ENCODE measurements around the gene SPEN. TPM values are rescaled to one million over a fixed set of nuclear protein-coding genes. Genes with fewer than 3 reads are reported as not detected.
"Not testable (repeated sequence)": the region's sequence is repeated elsewhere in the genome, so short reads cannot be mapped to it uniquely, and the experiment has no call there.

Gene SPEN
- total RNA-seq, 1 experiment from 2014 or later: 26.8 TPM

DNA sequence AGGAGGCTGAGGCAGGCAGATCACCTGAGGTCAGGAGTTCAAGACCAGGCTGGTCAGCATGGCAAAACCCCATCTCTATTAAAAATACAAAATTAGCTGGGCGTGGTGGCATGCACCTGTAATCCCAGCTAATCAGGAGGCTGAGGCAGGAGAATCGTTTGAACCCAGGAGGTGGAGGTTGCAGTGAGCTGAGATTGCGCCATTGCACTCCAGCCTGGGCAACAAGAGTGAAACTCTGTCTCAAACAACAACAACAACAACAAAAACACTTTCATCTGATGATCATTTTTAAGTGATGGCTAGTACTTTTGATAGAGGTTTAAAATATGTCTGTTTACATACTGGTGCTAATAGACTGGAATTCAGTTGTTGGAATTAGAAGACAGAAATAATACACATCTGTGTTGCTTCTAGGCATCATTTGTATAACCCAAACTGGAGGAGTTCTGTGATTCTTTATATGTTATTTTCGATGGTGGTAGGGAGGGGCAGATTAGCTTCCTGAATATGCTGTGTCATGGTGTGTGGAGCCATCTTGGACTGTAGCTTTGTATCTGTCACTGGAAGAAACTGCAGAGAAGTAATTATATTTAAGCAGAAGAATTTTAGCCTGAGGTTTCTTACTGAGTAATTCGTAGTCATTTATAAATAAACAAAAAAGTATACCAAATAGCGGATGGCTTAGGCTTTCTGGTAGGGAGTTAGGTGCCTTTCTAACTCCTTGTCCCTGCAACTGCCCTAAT is 45.5 kb downstream of the SPEN start:
- H3K79me2 ChIP-seq (ENCODE audit: low read length): peaks cover 95% of the 10 kb centered on the region
- not testable (repeated sequence) for H3K9me3 ChIP-seq (ENCODE audit: low read length); H3K4me2 ChIP-seq (ENCODE audit: low read depth, low read length, poor library complexity, severe bottlenecking); H2AFZ ChIP-seq (ENCODE audit: low read length); H3K36me3 ChIP-seq (ENCODE audit: insufficient read depth, low read length); H4K20me1 ChIP-seq (ENCODE audit: insufficient read depth, low read depth, low read length); H3K9ac ChIP-seq (ENCODE audit: low read length); H3K27me3 ChIP-seq (ENCODE audit: low read length); DNase-seq; H3K4me3 ChIP-seq (ENCODE audit: low read length); H3K9me2 ChIP-seq (replicated peaks; ENCODE audit: insufficient read depth, low read length)
- H3K27ac ChIP-seq (ENCODE audit: low read length): peak overlapping the region; percentile 46
- peaks cover 13% of the 10 kb centered on the region for H3K4me1 ChIP-seq (ENCODE audit: low read length)

DNA sequence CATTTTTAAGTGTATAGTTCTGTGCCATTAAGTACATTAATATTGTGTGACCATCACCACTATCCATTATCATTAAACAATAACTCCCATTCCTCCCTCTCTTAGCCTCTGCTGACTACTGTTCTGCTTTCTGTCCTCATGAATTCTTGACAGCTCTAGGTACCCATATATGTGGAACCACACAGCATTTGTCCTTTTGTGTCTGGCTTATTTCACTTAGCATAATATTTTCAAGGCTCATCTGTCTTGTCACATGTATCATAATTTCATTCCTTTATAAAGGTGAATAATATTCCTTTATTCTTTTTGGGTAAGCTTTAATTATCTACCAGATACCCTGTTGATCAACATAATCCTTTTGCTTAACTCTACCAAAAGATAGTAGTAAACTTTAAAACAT is 47.7 kb downstream of the SPEN start:
- DNase-seq: no peak
- Histone ChIP-seq H3K9ac (ENCODE audit: low read length) (no peak overlapping the region), H3K36me3 (ENCODE audit: insufficient read depth, low read length) (no peaks in the 10 kb centered on the region), H3K27me3 (ENCODE audit: low read length) (no peaks in the 10 kb centered on the region), H3K9me2 (replicated peaks; ENCODE audit: insufficient read depth, low read length) (no peaks in the 10 kb centered on the region), H3K4me1 (ENCODE audit: low read length) (peaks cover 13% of the 10 kb centered on the region), H3K9me3 (ENCODE audit: low read length) (no peaks in the 10 kb centered on the region), H4K20me1 (ENCODE audit: insufficient read depth, low read depth, low read length) (no peaks in the 10 kb centered on the region), H3K27ac (ENCODE audit: low read length) (no peak overlapping the region), H2AFZ (ENCODE audit: low read length) (no peak overlapping the region), H3K79me2 (ENCODE audit: low read length) (peaks cover 95% of the 10 kb centered on the region), H3K4me3 (ENCODE audit: low read length) (no peak overlapping the region), H3K4me2 (ENCODE audit: low read depth, low read length, poor library complexity, severe bottlenecking) (no peak overlapping the region)

DNA sequence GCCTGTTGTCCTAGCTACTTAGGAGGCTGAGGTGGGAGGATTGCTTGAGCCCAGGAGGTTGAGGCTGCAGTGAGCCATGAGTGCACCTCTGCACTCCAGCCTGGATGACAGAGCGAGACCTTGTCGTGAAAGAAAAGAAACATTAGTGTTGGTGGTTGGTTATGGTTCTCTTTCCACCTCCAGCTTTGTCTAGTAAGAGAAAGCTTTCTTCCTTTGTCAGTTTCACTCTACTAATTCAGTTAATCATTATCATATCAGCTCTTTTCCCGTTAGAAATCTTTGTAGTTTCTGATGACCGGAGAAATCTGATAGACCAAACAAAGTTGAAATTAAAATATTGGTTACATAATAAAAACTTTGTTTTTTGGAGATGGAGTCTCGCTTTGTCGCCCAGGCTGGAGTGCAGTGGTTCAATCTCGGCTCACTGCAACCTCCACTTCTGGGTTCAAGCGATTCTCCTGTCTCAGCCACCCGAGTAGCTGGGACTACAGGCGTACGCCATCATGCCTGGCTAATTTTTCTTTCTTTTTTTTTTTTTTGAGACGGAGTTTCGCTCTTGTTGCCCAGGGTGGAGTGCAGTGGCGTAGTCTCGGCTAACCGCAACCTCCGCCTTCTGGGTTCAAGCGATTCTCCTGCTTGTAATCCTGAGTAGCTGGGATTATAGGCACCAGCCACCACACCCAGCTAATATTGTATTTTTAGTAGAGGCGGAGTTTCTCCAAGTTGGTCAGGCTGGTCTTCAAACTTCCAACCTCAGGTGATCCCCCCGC is 49.5 kb downstream of the SPEN start:
- H3K36me3 ChIP-seq (ENCODE audit: insufficient read depth, low read length); H3K4me3 ChIP-seq (ENCODE audit: low read length); H4K20me1 ChIP-seq (ENCODE audit: insufficient read depth, low read depth, low read length): not testable (repeated sequence)

DNA sequence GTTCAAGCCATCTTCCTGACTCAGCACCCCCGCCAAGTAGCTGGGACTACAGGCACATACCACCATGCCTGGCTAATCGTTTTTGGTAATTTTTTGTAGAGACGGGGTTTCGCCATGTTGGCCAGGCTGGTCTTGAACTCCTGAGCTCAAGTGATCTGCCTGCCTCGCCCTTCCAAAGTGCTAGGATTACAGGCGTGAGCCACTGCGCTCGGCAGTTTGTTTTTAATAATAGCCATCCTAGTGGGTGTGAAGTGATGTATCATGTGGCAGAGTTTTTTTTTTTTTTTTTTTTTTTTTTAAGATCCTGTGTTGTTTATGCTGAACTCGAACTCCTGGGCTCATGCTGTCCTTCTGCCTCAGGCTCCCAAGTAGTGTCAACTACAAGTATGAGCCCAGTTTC is 51.8 kb downstream of the SPEN start:
- H3K27ac ChIP-seq (ENCODE audit: low read length): no peak overlapping the region

More for the DNA sequence above, 49.5 kb downstream of the SPEN start:
- not testable (repeated sequence) for H3K9me3 ChIP-seq (ENCODE audit: low read length); H3K9me2 ChIP-seq (replicated peaks; ENCODE audit: insufficient read depth, low read length); DNase-seq; H2AFZ ChIP-seq (ENCODE audit: low read length); H3K4me2 ChIP-seq (ENCODE audit: low read depth, low read length, poor library complexity, severe bottlenecking); H3K9ac ChIP-seq (ENCODE audit: low read length); H3K27me3 ChIP-seq (ENCODE audit: low read length); H3K27ac ChIP-seq (ENCODE audit: low read length)
- Histone ChIP-seq H3K79me2 (ENCODE audit: low read length) (peaks cover 93% of the 10 kb centered on the region), H3K4me1 (ENCODE audit: low read length) (peaks cover 13% of the 10 kb centered on the region)

DNA sequence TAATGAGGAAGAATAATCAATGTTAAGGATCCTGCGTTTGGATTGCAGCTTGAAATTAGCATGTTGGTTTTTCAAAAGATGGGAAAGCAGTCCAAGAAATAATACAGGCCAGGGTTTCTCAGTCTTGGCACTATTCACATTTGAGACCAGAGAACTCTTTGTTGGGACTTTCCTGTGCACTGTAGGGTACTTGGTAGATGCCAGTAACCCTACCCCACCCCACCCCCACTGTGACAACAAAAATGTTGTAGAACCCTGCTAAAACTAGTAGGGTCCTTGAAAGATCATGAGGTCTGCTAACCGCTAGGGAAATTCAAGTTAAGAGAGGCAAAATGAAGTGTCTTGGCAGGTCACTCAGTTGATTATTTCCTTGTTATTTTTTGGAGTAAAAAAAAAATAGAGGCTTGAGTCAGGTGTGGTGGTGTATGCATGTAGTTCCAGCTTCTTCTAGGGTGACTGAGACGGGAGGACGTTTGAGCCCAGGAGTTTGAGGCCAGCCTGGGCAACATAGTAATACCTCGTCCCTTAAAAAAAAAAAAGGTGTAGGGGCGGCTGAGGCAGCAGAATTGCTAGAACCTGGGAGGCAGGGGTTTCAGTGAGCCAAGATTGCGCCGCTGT is 53.3 kb downstream of the SPEN start:
- no peak overlapping the region for H3K9ac ChIP-seq (ENCODE audit: low read length)
- no peaks in the 10 kb centered on the region for H3K4me1 ChIP-seq (ENCODE audit: low read length)
- H2AFZ ChIP-seq (ENCODE audit: low read length): no peak overlapping the region
- no peaks in the 10 kb centered on the region for H3K27me3 ChIP-seq (ENCODE audit: low read length)
- no peaks in the 10 kb centered on the region for H3K9me2 ChIP-seq (replicated peaks; ENCODE audit: insufficient read depth, low read length)
- H3K4me3 ChIP-seq (ENCODE audit: low read length): no peak overlapping the region
- no peak overlapping the region for H3K27ac ChIP-seq (ENCODE audit: low read length)
- no peaks in the 10 kb centered on the region for H3K36me3 ChIP-seq (ENCODE audit: insufficient read depth, low read length)
- H3K4me2 ChIP-seq (ENCODE audit: low read depth, low read length, poor library complexity, severe bottlenecking): no peak overlapping the region
- no peak for DNase-seq
- peaks cover 86% of the 10 kb centered on the region for H3K79me2 ChIP-seq (ENCODE audit: low read length)
- no peaks in the 10 kb centered on the region for H4K20me1 ChIP-seq (ENCODE audit: insufficient read depth, low read depth, low read length)
- H3K9me3 ChIP-seq (ENCODE audit: low read length): no peaks in the 10 kb centered on the region

More for the DNA sequence above, 51.8 kb downstream of the SPEN start:
- no peak for DNase-seq
- H3K9me3 ChIP-seq (ENCODE audit: low read length): no peaks in the 10 kb centered on the region
- no peaks in the 10 kb centered on the region for H4K20me1 ChIP-seq (ENCODE audit: insufficient read depth, low read depth, low read length)
- no peaks in the 10 kb centered on the region for H3K9me2 ChIP-seq (replicated peaks; ENCODE audit: insufficient read depth, low read length)
- H2AFZ ChIP-seq (ENCODE audit: low read length): no peak overlapping the region
- no peak overlapping the region for H3K4me3 ChIP-seq (ENCODE audit: low read length)
- peaks cover 90% of the 10 kb centered on the region for H3K79me2 ChIP-seq (ENCODE audit: low read length)
- no peak overlapping the region for H3K4me2 ChIP-seq (ENCODE audit: low read depth, low read length, poor library complexity, severe bottlenecking)
- H3K36me3 ChIP-seq (ENCODE audit: insufficient read depth, low read length): no peaks in the 10 kb centered on the region
- no peaks in the 10 kb centered on the region for H3K4me1 ChIP-seq (ENCODE audit: low read length)
- H3K27me3 ChIP-seq (ENCODE audit: low read length): no peaks in the 10 kb centered on the region
- no peak overlapping the region for H3K9ac ChIP-seq (ENCODE audit: low read length)

DNA sequence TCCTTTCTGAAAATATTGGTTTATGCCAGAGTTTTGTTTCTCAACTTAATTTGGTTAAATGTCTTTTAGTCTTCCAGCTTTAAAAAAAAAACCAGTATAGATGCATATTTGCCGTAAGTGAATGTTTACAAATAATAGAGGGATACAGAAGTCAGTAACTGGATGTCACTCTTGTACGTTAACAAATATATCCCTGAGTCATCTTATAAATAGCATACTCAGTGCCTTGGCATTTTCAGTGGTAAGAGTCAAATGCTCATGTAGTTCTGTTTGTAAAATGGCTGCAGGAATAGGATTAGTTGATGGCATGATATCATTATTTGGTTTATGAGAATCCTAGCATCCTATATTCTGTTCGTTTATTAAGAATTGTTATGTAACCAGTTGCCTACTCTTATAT is 55.4 kb downstream of the SPEN start:
- H3K27ac ChIP-seq (ENCODE audit: low read length): no peak overlapping the region
- no peaks in the 10 kb centered on the region for H3K27me3 ChIP-seq (ENCODE audit: low read length)
- no peak overlapping the region for H3K9ac ChIP-seq (ENCODE audit: low read length)
- no peaks in the 10 kb centered on the region for H3K9me3 ChIP-seq (ENCODE audit: low read length)
- H2AFZ ChIP-seq (ENCODE audit: low read length): no peak overlapping the region
- peaks cover 82% of the 10 kb centered on the region for H3K79me2 ChIP-seq (ENCODE audit: low read length)
- no peak overlapping the region for H3K4me2 ChIP-seq (ENCODE audit: low read depth, low read length, poor library complexity, severe bottlenecking)
- no peak overlapping the region for H3K4me3 ChIP-seq (ENCODE audit: low read length)
- H3K9me2 ChIP-seq (replicated peaks; ENCODE audit: insufficient read depth, low read length): no peaks in the 10 kb centered on the region
- no peaks in the 10 kb centered on the region for H4K20me1 ChIP-seq (ENCODE audit: insufficient read depth, low read depth, low read length)
- H3K36me3 ChIP-seq (ENCODE audit: insufficient read depth, low read length): no peaks in the 10 kb centered on the region
- DNase-seq: no peak
- H3K4me1 ChIP-seq (ENCODE audit: low read length): no peaks in the 10 kb centered on the region

DNA sequence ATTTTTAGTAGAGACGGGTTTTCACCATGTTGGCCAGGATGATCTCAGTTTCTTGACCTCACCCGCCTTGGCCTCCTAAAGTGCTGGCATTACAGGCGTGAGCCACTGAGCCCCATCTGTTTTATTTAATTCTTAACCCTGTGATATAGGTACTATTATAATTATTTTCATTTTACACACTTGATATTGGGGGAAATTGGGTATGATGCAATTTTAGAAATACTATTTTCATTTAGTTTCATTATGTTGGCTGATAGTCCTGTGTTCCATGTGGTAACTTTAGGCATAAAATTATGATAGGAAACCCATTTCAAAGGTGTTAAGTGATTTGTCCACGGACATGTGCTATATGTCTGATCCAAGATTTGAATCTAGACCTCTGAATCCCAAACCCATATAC is 61.1 kb downstream of the SPEN start:
- Histone ChIP-seq H4K20me1 (ENCODE audit: insufficient read depth, low read depth, low read length) (no peaks in the 10 kb centered on the region), H3K4me1 (ENCODE audit: low read length) (no peaks in the 10 kb centered on the region), H3K9me3 (ENCODE audit: low read length) (no peaks in the 10 kb centered on the region), H2AFZ (ENCODE audit: low read length) (no peak overlapping the region), H3K9ac (ENCODE audit: low read length) (no peak overlapping the region), H3K79me2 (ENCODE audit: low read length) (peaks cover 55% of the 10 kb centered on the region), H3K27ac (ENCODE audit: low read length) (no peak overlapping the region), H3K36me3 (ENCODE audit: insufficient read depth, low read length) (peaks cover 17% of the 10 kb centered on the region), H3K4me2 (ENCODE audit: low read depth, low read length, poor library complexity, severe bottlenecking) (no peak overlapping the region), H3K27me3 (ENCODE audit: low read length) (no peaks in the 10 kb centered on the region), H3K4me3 (ENCODE audit: low read length) (no peak overlapping the region), H3K9me2 (replicated peaks; ENCODE audit: insufficient read depth, low read length) (no peaks in the 10 kb centered on the region)
- no peak for DNase-seq

DNA sequence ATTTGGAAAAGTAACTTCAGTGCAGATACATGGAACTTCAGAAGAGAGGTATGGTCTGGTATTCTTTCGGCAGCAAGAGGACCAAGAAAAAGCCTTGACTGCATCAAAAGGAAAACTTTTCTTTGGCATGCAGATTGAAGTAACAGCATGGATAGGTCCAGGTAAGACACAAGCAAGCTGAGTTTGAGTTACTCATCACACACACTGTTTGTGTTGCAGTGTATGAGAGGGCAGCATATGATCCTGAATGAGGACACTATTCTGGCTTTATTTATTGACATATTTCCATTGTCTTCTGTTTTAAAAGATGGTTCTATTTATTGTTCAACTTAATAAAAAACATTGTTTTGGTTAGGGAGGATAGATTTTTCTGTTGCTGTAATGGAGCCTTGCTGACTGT is 63.6 kb downstream of the SPEN start:
- Histone ChIP-seq H3K9ac (ENCODE audit: low read length) (no peak overlapping the region), H2AFZ (ENCODE audit: low read length) (no peak overlapping the region), H3K27me3 (ENCODE audit: low read length) (no peaks in the 10 kb centered on the region), H3K27ac (ENCODE audit: low read length) (no peak overlapping the region), H3K9me3 (ENCODE audit: low read length) (no peaks in the 10 kb centered on the region), H3K79me2 (ENCODE audit: low read length) (peaks cover 46% of the 10 kb centered on the region), H3K36me3 (ENCODE audit: insufficient read depth, low read length) (peaks cover 17% of the 10 kb centered on the region), H3K4me2 (ENCODE audit: low read depth, low read length, poor library complexity, severe bottlenecking) (no peak overlapping the region), H3K4me1 (ENCODE audit: low read length) (peaks cover 8% of the 10 kb centered on the region), H3K4me3 (ENCODE audit: low read length) (no peak overlapping the region), H3K9me2 (replicated peaks; ENCODE audit: insufficient read depth, low read length) (no peaks in the 10 kb centered on the region), H4K20me1 (ENCODE audit: insufficient read depth, low read depth, low read length) (no peaks in the 10 kb centered on the region)
- no peak for DNase-seq

Measured in Karpas-422 (cell line).